NCI-H146 treated with DMSO at 0.1 percent for 48 hours (cell line): ENCODE results near the gene ITGA11.
"Not testable (repeated sequence)": the region's sequence is repeated elsewhere in the genome, so short reads cannot be mapped to it uniquely, and the experiment has no call there.

ENCODE experiments used
- DNase-seq: peaks from one replicate; lab custom pipeline; 2025; ENCODE audit not compliant: unreplicated experiment; lab: John Stamatoyannopoulos, UW

Gene ITGA11

DNA sequence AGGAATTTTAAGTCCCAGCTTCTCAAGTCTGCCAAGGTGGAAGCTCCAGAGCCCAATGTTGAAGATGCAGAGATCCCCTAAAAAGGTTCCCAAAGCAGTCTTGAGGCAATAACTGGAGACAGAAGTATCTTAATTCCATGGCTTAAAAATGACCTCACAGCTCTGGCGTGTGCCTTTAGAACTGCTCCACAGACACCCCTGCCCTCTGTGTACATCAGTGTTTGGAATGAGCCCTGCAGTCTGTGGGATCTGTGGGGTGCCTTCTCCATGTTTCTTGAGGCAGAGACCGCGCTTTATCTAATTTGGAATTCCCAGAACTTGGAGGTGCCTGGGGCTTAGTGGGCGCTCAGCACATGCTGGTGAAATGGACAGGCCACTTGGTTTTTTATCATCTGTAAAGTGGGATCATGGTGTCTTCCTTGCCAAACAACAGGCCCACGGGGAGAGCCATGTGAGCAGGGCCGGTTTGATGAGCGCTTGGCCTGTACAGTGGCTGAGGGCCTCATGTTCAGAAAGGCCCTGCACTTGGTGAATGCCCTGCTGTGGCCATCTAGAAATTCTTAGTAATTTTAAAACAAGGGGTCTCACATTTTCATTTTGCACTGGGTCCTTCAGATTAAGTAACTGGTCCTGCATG is 7.1 kb downstream of the ITGA11 start:
- DNase-seq, result no peak

DNA sequence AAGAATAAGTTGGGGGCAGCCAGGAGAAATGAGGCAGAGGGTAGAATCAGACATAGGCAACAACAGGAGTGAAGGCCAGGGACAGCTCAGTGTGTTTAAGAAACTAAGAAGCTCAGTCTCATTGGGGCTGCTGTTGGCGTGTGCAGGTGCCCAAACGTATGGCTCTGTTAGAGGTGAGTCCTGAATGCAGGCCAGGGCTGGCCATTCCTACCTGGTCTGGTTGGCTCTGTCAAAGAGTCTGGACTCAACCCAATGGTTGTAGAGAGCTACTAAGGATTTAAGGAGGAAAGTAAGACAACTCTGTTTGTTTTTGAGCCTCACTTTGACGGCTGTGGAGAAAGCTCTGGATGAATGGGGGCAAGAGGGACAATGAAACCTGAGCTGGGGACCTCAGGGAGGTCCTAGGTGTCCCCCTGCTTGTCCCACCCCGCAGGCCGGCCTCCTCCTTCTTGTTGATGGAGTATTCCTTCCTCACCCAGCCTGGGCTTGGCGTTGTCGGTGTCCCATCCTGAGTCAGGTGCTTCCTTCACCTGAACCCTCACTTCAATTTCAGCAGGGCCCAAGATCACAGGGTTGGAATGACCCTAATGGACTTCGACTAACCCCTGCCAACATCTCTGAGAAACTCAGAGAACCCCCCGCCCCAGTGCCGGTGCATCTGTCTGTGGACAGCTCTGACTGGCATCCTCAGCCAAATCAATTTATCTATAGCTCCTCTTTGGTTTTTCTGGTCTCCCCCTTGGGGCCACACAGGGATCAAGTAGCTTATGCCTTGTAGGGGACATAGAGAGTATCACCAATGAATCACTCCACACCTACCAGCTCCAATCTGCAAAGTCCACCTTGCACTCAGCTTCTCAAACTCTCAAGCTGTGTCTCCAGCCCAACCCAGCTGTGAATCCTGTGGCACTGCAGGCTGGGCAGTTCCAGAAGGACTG is 8.3 kb downstream of the ITGA11 start:
- DNase-seq, result no peak

DNA sequence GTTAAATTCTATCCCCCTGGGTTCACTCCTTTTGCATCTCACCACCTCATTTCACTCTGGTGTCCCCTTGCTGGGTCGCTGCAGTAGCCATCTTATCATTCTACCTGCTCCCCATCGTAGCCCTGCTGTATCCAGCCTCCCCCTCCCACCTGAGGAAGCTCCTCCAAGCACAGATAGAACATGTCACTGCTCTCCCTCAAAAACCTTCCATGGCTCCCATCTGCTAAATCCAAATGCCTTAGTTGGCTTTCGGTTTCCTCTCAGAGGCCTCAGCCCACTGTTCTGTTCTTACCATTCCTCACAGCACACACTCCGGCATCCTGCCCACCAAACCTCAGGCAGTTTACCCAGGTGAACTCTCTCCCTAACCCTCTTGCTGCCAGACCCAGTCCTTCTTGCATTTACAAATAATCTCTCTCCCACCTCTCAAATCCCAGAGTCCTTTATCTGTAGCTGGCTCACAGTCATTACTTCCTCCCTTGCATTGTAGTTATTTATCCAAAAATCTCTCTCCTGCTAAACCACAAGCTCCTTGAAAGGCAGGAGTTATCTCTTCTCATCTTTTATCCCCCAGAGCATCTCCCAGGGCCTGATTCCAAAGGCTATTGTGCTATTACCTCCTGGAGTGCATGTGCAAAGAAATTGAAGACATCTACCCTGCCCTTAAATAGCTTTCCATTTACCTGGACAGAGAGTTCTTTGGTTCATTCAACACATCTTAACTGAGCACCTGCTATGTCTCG is 9.4 kb downstream of the ITGA11 start:
- not testable (repeated sequence) for DNase-seq

DNA sequence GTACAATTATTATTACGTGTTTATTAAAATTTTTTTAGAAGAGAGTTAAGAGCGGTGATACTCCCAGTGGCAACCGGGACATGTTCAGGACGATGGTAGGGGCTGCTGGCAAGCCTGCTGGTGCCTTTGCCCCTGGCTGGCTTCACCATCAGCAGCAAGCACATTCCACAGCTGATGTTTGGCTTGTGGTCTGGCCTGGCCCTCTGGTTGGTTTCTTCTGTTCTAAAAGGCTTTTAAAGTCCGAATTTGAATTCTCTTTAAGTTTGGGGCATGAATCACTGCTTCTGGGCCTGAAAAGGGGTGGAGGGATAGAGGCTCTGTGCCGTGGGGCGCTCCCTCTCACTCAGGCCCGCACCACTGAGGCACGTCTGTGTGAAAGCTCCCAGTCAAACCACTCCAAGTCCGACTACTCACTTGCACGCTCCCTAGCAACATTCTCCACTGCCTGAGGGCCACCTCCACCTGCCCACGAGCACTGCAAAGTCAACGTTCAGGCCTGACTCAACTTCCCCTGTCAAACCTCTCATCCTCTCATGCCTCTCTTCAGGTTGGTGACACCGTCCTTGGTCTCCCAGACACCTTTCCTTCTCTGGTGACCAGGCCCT is 10.1 kb downstream of the ITGA11 start:
- no peak for DNase-seq

DNA sequence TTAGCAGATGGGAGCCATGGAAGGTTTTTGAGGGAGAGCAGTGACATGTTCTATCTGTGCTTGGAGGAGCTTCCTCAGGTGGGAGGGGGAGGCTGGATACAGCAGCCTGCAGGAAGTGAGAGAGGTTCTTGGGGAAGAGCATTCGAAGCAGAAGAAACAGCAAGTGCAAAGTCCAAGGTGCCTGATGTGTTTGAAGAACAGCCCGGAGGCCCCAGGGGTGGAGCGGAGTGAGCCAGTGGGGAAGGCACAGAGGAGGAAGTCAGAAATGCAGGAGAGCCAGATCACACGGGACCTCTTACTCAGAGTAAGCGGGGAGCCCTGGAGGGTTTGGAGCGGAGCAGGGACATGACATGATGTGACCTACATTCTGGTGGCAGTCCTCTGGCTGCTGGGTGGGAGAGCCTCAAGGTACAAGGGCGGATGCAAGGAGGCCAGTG is 10.8 kb downstream of the ITGA11 start:
- DNase-seq, result no peak

DNA sequence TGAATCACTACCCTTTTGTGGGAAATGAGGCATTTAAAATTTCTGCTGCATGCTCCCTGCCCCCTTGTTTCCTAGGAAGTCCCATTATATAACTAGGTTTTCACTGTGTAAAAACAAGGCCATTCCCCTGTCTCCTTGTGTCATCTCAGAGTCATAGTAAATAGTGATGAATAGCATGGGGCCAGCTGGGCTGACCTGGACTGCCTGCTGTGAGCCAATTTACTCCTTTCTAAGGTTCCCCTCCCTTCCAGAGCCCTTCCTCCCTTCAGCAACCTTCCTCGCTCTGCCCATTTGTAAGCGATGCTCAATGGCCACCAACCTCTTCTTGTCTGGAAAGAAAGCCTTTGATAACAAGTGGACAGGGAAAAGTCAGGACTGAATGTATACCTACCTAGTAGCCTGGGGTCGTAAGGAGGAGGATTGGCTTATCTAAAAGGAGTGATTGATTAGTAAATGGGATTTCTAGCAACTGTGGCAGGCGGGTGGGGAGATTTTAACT is 11.7 kb downstream of the ITGA11 start:
- peak; percentile 74 for DNase-seq

DNA sequence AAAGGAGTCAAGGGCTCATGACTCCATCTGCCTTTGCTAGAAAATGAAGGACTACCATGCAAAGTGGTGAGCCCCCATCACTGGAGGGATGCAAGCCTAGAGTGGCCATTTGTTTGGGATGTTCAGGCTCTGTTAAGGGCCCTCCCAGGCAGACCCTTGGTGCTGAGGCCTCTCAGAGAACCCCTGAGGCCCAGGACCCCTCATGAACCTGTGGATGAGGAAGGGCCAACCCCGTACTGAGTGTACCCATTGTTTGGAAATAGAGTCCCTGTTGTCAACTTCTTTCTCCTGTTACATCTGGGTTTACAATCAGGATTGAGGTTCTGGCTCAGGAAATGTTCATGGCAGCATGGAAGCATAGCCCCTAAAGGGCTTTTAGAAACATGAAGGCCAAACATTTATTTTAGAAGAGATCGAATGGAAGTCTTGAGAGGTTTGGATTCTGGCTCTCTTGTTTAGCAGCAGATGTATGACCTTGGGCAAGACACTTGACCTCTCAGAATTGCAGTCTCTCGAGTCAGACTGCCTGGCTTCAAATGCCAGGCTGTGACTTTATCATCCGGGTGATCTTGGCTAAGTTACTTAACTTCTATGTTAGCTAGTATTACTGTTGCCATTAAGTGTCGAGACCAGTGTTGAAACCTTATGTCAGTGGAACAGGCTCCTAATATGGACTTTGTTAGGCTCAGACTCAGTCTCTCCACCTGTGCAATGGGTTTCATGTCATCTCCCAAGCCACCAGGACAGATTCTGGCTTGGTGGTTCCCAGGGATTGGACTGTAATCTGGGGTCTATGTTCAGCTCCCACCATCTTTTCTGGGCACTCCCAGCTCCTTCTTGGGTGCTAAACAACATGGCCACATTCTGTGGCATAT is 12.4 kb downstream of the ITGA11 start:
- DNase-seq, result no peak

DNA sequence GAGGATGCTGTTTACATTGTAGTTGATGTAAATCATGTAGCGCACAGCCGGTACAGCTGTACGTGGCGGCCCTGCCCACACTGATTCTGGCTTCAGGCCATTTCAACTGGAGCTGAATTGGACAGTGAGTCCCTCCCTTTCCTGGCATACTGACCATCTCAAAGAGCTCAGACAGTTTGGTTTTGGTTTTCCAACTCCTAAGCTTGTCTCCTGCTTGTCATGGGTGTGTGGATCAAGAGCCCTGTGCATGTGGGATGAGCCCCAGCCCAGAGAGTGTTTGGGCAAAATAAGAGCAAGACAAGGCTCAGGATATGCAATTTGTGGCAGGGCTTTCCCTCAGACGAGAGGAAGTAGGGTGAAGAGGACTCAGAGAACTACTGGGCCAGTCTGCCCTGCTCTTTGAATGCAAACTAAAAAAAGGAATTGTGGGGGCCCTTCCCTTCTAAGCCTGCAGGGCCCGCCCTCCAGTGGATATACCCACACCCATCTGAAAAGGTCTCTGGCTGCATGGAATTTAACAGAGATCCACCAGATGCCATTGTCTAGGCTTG is 13.3 kb downstream of the ITGA11 start:
- DNase-seq, result peak; percentile 7

DNA sequence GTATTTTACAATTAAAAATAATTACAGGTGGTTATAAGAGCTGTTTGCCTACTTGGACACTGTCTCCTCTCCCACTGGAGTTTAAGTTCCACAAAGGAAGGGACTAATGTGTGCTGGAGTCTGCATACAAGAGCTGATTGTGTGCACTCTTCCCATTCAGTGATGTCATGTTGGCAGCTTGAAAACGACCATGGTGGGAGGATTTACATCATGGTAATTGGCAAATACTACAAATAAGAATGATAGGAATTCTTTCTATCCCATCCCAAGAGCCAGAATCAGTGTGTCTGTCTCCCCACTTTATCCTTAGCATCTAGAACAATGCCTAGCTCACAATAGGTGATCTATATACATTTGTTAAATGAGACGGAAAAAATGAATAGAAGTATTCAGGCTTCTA is 14.1 kb downstream of the ITGA11 start:
- no peak for DNase-seq

DNA sequence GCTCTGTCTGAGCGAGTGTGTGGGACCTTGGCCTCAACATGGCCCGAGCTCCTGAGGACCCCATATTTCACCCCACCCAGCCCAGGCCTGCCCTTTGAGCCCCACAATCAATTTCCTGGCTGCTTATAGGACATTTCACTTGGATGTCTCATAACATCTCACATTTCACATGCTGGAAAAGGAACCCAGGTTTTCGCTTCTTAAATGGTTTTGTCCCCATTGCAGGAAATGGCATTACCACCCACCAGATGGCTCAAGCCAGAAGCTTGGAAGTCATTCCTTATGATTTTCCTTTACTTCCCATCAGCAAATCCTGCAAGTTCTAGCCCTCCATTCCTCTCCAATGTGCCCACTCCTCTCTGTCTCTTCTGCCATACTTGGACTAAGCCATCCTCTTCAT is 14.9 kb downstream of the ITGA11 start:
- DNase-seq, result no peak

DNA sequence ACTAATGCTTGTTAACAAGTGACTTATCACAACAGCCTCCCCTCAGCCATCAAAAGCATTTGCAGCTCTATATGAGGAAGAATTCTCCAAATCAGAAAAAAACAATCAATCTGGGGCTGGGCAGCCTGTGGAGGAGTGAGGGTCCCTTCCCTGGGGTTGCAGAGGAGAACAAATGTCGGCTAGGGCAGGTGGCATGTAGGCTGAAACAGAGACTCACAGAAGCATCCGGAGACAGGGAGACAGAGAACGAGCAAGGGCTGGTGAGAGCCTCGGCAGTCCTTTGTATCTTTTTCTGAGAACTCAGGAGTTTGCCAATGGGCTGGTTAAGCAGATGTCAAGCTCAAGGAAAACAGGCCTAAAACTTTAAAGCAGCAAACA is 15.8 kb downstream of the ITGA11 start:
- DNase-seq, result no peak

DNA sequence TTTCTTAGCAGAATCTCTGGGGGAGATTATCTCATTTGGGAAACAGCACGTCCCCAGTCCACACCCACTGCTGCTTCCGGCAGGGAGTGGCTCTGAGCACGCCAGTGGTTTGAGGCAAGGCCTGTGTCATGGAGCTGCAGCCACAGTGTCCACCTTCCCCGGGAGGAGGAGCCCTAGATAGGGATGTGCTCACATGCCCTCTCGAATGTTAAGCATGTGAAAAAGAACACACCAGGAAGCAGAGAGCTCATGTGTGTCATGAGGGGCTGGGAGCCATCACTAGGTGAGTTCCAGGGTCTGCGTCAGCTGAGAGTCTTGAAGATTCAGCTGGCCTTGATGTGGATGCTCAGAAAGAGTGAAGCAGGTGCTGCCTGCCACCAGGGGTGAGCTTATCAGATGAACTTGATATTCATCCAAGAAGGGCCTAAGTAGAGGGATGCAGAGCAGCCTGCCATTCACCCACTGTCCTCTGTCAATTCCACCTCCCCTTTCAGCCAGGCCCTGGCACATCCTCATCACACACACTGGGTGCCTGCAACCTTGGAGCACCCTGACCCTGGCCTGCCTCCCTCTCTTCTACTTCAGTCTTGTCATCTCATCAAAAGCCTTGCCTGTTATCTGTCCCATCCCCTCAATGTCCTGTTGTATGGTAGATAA is 16.3 kb downstream of the ITGA11 start:
- DNase-seq, result no peak

DNA sequence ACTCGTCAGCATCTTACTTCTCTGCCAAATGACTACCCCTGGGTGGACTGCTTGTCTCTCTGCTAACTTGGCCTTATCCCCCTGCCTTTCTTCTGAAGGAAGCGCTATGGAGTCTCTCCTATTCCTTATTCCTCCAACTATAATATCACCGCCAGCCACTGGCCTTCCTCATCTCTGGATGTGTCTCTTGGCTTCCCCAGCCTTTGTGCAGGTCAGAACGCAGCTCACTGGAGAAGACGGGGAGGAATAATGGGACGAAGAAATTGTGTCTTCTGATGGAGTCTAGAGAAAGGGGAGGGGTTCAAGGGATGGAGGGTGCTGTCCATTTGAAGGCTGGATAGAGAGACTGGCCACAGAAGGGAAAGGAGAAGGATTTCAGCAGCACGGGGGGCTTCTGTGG is 16.9 kb downstream of the ITGA11 start:
- no peak for DNase-seq

DNA sequence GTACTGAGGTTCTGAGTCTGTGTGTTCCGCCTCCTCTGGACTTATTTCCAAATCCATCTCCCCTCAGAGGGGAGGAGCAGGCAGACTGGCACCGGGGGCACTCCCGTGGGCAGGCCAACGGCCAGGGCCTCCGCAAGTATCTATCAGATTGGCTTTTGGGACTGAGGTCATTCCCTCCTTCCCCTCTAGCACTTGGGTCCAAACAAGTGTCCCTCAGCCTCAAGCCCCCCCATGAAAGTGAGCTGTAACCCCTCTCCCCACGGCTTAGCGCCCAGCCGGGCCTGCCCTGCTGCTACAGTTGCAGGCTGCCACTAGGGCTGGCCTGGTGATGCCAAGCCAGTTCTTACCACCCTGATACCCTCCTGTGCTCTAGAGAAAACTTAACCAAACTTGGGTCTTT is 17.4 kb downstream of the ITGA11 start:
- DNase-seq, result no peak

DNA sequence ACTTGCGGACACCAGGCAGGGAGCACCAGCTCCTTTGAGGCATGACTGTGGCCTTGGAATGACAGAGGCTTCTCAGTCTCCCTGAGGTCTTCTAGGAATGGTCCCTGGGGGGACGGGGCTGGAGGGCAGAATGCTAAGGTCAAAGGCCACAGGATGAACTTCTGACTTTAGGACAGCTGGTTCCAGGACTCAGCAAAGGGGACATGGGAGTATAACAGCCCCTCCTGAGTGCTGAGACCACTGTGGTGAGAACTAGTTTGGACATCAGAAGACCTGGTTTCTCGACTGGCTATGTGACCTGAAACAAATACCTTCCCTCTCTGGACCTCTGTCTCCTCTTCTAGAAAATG is 17.8 kb downstream of the ITGA11 start:
- no peak for DNase-seq

DNA sequence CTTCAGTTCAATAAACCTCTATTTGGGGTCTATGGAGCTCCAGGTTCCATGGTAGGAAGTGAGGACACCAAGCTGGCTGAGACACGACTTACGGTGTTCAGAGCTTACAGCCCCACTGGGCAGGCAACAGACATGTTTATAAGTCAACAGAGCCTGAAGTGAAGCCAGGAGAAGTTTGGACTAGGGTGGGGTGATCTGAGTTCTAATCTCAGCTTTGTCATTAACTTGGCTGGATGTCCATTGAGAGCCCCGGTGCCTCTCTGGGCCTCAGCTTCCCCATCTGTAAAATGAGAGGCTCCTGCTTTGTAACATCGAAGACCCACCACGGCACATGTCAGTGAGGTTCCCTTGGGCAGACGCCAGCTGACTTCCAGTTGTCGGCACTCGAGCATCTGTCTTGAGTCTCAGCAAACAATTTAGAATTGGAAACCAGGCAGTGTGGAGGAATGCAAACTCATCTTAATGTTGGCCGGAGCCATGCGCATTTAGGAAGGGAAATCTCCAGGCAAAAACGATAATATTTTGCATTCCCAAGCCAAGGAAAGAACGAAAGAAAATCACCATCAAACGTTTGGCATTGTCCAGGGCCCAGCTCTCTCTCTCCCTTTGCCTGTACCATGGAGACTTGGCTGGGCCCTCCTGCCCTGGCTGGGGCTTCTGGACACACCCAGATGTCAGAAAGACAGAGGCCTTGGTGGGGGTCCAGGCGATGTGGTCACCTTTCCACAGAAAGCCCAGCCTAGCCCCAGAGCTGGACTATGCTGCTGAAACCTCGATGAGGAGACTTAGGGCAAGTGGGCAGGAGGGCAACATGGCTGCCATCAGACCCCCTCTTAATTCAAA is 18.4 kb downstream of the ITGA11 start:
- DNase-seq, result no peak

DNA sequence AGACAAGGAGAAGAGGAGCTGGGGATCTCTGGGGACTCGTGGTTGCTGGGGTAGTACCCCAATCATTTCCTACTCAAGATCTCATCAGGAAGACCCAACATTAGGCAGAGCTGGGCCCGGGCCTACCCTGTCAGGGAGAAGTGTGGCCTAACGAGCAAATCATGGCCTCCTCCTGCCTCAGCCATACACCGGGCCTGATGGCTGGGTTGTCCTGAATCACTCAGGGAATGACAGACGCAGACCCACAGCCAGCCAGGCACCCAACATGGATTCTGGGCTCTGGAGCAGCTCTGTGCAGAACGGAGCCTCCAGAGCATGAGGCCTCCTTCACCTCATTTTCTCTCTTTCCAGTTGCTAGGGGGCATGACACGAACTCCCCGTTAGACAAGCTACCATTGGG is 19.7 kb downstream of the ITGA11 start:
- DNase-seq, result no peak

DNA sequence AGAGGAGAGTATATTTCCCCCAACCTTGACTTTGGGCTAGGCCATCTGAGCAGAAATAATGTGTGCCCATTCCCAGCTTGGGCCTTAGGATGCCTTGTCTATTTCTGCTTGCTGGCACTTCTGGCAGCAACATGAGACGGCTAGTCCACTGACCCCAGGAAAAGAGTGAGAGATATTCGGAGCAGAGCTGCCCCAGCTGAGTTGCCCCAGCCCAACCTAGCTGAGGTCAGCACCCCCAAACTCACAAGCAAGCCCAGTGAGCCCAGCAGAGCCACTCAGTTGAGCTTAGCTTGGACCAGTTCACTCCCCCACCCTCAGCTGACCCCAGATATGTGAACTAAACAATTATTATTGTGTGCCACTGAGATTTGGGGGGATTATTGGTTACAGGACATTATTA is 20.2 kb downstream of the ITGA11 start:
- no peak for DNase-seq

DNA sequence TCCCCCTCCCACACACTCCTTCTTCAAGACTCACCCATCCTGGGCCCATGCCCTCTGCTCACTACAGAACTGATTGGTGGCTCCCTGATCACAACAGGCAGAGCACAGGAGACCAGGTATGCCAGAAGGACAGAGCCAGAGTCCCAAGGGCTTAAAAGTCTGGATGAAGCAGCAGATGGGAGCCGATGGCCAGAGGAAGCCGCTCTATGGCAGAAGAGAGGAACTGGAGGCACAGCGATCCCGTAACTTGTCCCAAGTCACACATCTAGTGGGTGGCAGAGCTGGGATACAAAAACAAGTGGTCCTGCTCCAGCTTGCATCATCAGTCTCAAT is 20.7 kb downstream of the ITGA11 start:
- DNase-seq, result no peak
